Liver (tissue), 9 donors: ENCODE results near the gene GPT2. TPM values are rescaled to one million over a fixed set of nuclear protein-coding genes. Genes with fewer than 3 reads are reported as not detected.

Experiments used
- DNase-seq: peaks from one replicate; pipeline ENCODE4 v3.0.0-alpha.2; 2017; ENCODE audit warnings: low spot score
- H3K27ac ChIP-seq, 2 donors: one replicate each; pipeline ENCODE4 v1.7.0; 2013; ENCODE audit warnings: inconsistent platforms in 2 of 2, low read length in 2 of 2, control low read depth in 1 of 2, low read depth in 1 of 2, mild to moderate bottlenecking in 1 of 2
- H3K27me3 ChIP-seq, 4 donors: one replicate each; pipeline versions ENCODE4 v1.6.1 to v1.7.0; 2013; ENCODE audit warnings: low read length in 3 of 4, inconsistent platforms in 1 of 4, mild to moderate bottlenecking in 1 of 4, moderate library complexity in 1 of 4; ENCODE audit not compliant: control insufficient read depth in 4 of 4, insufficient read depth in 4 of 4
- H3K36me3 ChIP-seq, 4 donors: one replicate each; pipeline versions ENCODE4 v1.6.1 to v1.7.0; 2013; ENCODE audit warnings: low read length in 3 of 4, mild to moderate bottlenecking in 3 of 4, low read depth in 1 of 4, moderate library complexity in 1 of 4; ENCODE audit not compliant: control insufficient read depth in 4 of 4, insufficient read depth in 3 of 4
- H3K4me1 ChIP-seq, 4 donors: one replicate each; pipeline versions ENCODE4 v1.6.1 to v1.7.0; 2013; ENCODE audit warnings: low read length in 3 of 4, mild to moderate bottlenecking in 3 of 4, moderate library complexity in 1 of 4; ENCODE audit not compliant: control insufficient read depth in 4 of 4, insufficient read depth in 4 of 4
- H3K4me3 ChIP-seq, 3 donors: one replicate each; pipeline versions ENCODE4 v1.6.1 to v1.7.0; 2013; ENCODE audit warnings: low read length in 3 of 3, control low read depth in 1 of 3, low read depth in 1 of 3, mild to moderate bottlenecking in 1 of 3
- H3K9ac ChIP-seq, 2 donors: one replicate each; pipeline ENCODE4 v1.7.0; 2013; ENCODE audit warnings: low read length in 2 of 2, mild to moderate bottlenecking in 2 of 2, moderate library complexity in 2 of 2, control low read depth in 1 of 2, low read depth in 1 of 2
- H3K9me3 ChIP-seq, 4 donors: one replicate each; pipeline versions ENCODE4 v1.6.1 to v1.7.0; 2013; ENCODE audit warnings: low read length in 3 of 4; ENCODE audit not compliant: control insufficient read depth in 4 of 4
- ATF3 ChIP-seq: IDR thresholded peaks from 2 replicates; pipeline ENCODE4 v1.6.1; 2016; ENCODE audit warnings: antibody characterized with exemption
- CTCF ChIP-seq: fragments of 150-350 bp; IDR thresholded peaks from 2 replicates; pipeline ENCODE4 v1.5.1; 2017; ENCODE audit warnings: improper control_type of control experiment, low read depth, low read length; ENCODE audit not compliant: missing input control
- EGR1 ChIP-seq, 2 donors: IDR thresholded peaks; 2 replicates each; pipeline ENCODE4 v1.6.1; 2016 to 2018; ENCODE audit warnings: antibody characterized with exemption in 2 of 2, low read depth in 2 of 2
- FOXA2 ChIP-seq: IDR thresholded peaks from 2 replicates; pipeline ENCODE4 v1.6.1; 2016; ENCODE audit warnings: antibody characterized with exemption
- GABPA ChIP-seq, 2 donors: IDR thresholded peaks in 1 of 2; conservative IDR thresholded peaks in 1 of 2; 2 replicates each; pipeline ENCODE4 v1.6.1; 2016; ENCODE audit warnings: antibody characterized with exemption in 2 of 2, mild to moderate bottlenecking in 1 of 2, moderate library complexity in 1 of 2
- HNF4A ChIP-seq, 2 donors: conservative IDR thresholded peaks; 2 replicates each; pipeline ENCODE4 v1.6.1; 2016; ENCODE audit warnings: antibody characterized with exemption in 2 of 2, mild to moderate bottlenecking in 2 of 2
- JUND ChIP-seq, 2 donors: IDR thresholded peaks; 2 replicates each; pipeline ENCODE4 v1.6.1; 2016; ENCODE audit warnings: antibody characterized with exemption in 2 of 2
- MAX ChIP-seq: IDR thresholded peaks from 2 replicates; pipeline ENCODE4 v1.6.1; 2016; ENCODE audit warnings: antibody characterized with exemption
- NR2F2 ChIP-seq: IDR thresholded peaks from 2 replicates; pipeline ENCODE4 v1.6.1; 2016; ENCODE audit warnings: antibody characterized with exemption
- RAD21 ChIP-seq, 2 donors: IDR thresholded peaks; 2 replicates each; pipeline ENCODE4 v1.6.1; 2016; ENCODE audit warnings: antibody characterized with exemption in 2 of 2, mild to moderate bottlenecking in 2 of 2
- REST ChIP-seq: IDR thresholded peaks from 2 replicates; pipeline ENCODE4 v1.6.1; 2016; ENCODE audit warnings: antibody characterized with exemption, mild to moderate bottlenecking
- RXRA ChIP-seq, 2 donors: IDR thresholded peaks; 2 replicates each; pipeline ENCODE4 v1.6.1; 2017 to 2018; ENCODE audit warnings: antibody characterized with exemption in 2 of 2, mild to moderate bottlenecking in 1 of 2
- YY1 ChIP-seq: IDR thresholded peaks from 2 replicates; pipeline ENCODE4 v1.6.1; 2016; ENCODE audit warnings: antibody characterized with exemption, mild to moderate bottlenecking
- ZBTB33 ChIP-seq: IDR thresholded peaks from 2 replicates; pipeline ENCODE4 v1.6.1; 2016; ENCODE audit warnings: antibody characterized with exemption
- WGBS: extraction: QIAGEN DNeasy Blood & Tissue Kit; methylation state at CpG from one replicate; pipeline ENCODE4 v1.1.7; 2013; 5-methylcytosine and 5-hydroxymethylcytosine counted together
- polyA plus RNA-seq, 2 donors: library from polyadenylated mRNA; stranded (reverse) in 1 of 2; unstranded in 1 of 2; fragments of 200-250 nt in 1 of 2; fragments of >200 nt in 1 of 2; fragmentation: Nextera tagmentation in 1 of 2; extraction: Ambion mirVana in 1 of 2; gene quantifications; one replicate each; pipeline versions ENCODE4 v1.2.1 to v1.2.3, GENCODE V29; 2013 to 2015
- total RNA-seq, 2 donors: library from RNA; depleted of rRNA; stranded (reverse); fragments of >200 nt; gene quantifications; one replicate each; pipeline ENCODE4 v1.2.3, GENCODE V29; 2014
- donor health status: healthy.
- donor health status: healthy.
- donor health status: healthy.
- donor health status: healthy.
- donor health status: healthy.

The GPT2 gene
- total and polyA plus RNA-seq, 4 donors = 6.8 to 78.3 (median 47.0) TPM

- WGBS = 93% methylated on average over 8 of the region's 8 CpGs
- Histone ChIP-seq H3K27ac (no peak overlapping the region), H3K4me1 (peaks cover 0 to 2% (median under 1%) of the 10 kb centered on the region in 4 donors), H3K4me3 (no peak overlapping the region), H3K9me3 (no peaks in the 10 kb centered on the region), H3K27me3 (no peaks in the 10 kb centered on the region), H3K36me3 (peaks cover 16 to 62% (median 40%) of the 10 kb centered on the region in 4 donors), H3K9ac (no peak overlapping the region)
- TF ChIP-seq ZBTB33 = no peak
- TF ChIP-seq JUND (IDR thresholded peaks at IDR 0.05) = no peak
- TF ChIP-seq REST = no peak
- TF ChIP-seq YY1 = no peak
- no peak for DNase-seq
Observed at GRCh38 chr16:46901709-46902108, 17.5 kb downstream of the GPT2 start.

GRCh38 chr16:46903255-46903905, 19.2 kb downstream of the GPT2 start:
- Histone ChIP-seq H3K4me1 (no peaks in the 10 kb centered on the region), H3K9ac (no peak overlapping the region), H3K9me3 (no peaks in the 10 kb centered on the region), H3K36me3 (peaks cover 10 to 60% (median 43%) of the 10 kb centered on the region in 4 donors), H3K4me3 (no peak overlapping the region), H3K27me3 (no peaks in the 10 kb centered on the region), H3K27ac (no peak overlapping the region)
- TF ChIP-seq FOXA2 (no peak), RAD21 (IDR thresholded peaks at IDR 0.05) (no peak), RXRA (IDR thresholded peaks at IDR 0.05) (no peak)
- no peak for DNase-seq
- WGBS = 89% methylated on average over 5 of the region's 5 CpGs

GRCh38 chr16:46904471-46904870, 20.3 kb downstream of the GPT2 start:
- H3K27me3 ChIP-seq = no peaks in the 10 kb centered on the region
- no peak overlapping the region for H3K4me3 ChIP-seq
- no peak overlapping the region for H3K27ac ChIP-seq
- H3K36me3 ChIP-seq = peaks cover 9 to 55% (median 41%) of the 10 kb centered on the region in 4 donors
- no peak overlapping the region for H3K9ac ChIP-seq
- 98% methylated on average over 3 of the region's 3 CpGs for WGBS
- H3K9me3 ChIP-seq = no peaks in the 10 kb centered on the region
- DNase-seq = no peak
- H3K4me1 ChIP-seq = no peaks in the 10 kb centered on the region
- no peak for TF ChIP-seq HNF4A (conservative IDR thresholded peaks at IDR 0.05)
- no peak for TF ChIP-seq FOXA2
- no peak for TF ChIP-seq GABPA (IDR thresholded peaks at IDR 0.05 in 1 of 2, conservative IDR thresholded peaks at IDR 0.05 in 1 of 2)
- TF ChIP-seq NR2F2 = no peak
- TF ChIP-seq MAX = no peak
- TF ChIP-seq CTCF = no peak
- no peak for TF ChIP-seq EGR1 (IDR thresholded peaks at IDR 0.05; ENCODE audit: low read depth in 2 of 2)
- TF ChIP-seq RAD21 (IDR thresholded peaks at IDR 0.05) = no peak
- no peak for TF ChIP-seq ATF3
- TF ChIP-seq RXRA (IDR thresholded peaks at IDR 0.05) = no peak
- TF ChIP-seq REST = no peak
